ENCODE data around the gene TMEM41A. TPM values are rescaled to one million over a fixed set of nuclear protein-coding genes. Genes with fewer than 3 reads are reported as not detected.

TMEM41A gene
- total RNA-seq (ENCODE audit: low replicate concordance): 27.4 and 43.2 TPM in 2 replicates
- long read RNA-seq, transcript TMEM41A-203 (5 exons, 2,827 nt): major isoform, 14 of 28 reads
- long read RNA-seq, partial matches to known transcripts: 4 of 28 reads
- long read RNA-seq, other reads (novel, unspliced or antisense): 8 of 28 reads

DNA sequence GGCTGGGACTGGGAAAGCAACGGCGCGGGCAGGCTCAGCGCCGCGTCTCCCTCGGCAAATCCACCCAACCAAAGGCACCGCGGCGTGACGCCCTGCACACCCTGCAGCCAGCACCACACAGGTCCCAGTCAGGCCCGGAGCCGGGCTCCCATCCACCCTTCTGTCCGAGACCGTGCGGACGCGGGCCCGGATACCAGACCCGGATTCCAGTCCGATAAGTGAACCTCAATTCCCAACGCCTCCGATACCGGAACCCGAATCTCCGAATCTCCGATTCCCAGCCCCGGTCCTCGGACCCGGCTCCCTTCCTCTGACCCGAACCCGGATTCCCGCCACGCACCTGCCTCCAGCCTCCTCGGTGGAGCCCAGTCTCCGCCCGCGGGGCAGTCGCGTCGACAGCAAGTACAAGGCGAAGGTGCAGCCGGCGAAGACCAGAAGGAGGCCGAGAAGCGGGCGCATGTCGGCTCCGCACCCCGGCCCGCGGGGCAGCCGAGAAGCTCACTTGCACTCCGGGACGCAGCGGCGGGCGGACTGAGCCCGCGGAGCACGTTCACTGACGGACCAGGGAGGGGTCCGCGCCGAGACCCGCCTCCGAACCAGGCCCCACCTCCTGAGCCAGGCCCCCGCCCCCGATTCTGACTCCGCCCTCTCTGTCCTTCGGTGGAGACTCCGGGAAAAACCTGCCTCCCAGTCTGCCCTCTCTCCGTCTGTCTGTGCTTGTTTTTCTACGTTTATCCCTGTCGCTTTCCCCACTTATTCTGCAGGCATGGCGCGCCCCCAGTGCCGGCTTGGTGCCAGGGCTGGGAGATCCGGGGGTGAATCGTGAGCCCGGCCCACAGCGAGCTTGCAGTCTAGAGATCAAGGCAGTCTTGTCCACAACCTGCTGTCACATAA is at the start of gene TMEM41A:
Gene TMEM41A (minus strand): TSS at position 533 of the 894 bp plus-strand sequence. CDS start 74 bp downstream, at position 459.
- Mint-ChIP-seq H3K27me3 (peaks cover 3% of the 10 kb centered on the region), H3K4me3 (peak within 1 kb of the TSS; percentile 97), H3K9me3 (no peaks in the 10 kb centered on the region), H3K36me3 (peaks cover 9% of the 10 kb centered on the region), H3K27ac (peak within 1 kb of the TSS; percentile 89), H3K4me1 (ENCODE audit: unreplicated experiment) (peaks cover 10% of the 10 kb centered on the region)
- TF ChIP-seq, protein P1, sequence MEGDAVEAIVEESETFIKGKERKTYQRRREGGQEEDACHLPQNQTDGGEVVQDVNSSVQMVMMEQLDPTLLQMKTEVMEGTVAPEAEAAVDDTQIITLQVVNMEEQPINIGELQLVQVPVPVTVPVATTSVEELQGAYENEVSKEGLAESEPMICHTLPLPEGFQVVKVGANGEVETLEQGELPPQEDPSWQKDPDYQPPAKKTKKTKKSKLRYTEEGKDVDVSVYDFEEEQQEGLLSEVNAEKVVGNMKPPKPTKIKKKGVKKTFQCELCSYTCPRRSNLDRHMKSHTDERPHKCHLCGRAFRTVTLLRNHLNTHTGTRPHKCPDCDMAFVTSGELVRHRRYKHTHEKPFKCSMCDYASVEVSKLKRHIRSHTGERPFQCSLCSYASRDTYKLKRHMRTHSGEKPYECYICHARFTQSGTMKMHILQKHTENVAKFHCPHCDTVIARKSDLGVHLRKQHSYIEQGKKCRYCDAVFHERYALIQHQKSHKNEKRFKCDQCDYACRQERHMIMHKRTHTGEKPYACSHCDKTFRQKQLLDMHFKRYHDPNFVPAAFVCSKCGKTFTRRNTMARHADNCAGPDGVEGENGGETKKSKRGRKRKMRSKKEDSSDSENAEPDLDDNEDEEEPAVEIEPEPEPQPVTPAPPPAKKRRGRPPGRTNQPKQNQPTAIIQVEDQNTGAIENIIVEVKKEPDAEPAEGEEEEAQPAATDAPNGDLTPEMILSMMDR (conservative IDR thresholded peaks at IDR 0.05): no peak
- DNase-seq (ENCODE audit: extremely low spot score, unreplicated experiment): peak; percentile 97

DNA sequence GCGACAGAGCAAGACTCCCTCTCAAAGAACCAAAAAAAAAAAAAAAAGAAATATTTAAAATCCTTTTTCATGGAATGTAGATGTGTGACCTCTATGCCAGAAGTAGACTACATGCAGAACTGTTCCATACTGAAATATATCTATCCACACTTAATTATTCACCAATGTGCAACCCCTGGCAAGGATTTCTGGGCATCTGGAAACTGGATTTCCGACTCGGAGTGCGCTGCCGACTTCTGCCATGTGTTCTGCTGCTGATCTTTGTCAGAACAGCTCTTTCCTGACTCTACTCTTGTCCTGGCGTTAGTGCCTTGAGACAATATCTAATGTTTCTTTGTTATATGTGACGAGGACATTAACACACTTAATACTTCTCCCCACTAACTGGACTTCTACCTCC is 41.9 kb upstream of the TMEM41A start:
- TF ChIP-seq, protein P1 (conservative IDR thresholded peaks at IDR 0.05): no peak
- Mint-ChIP-seq H3K4me1 (ENCODE audit: unreplicated experiment) (peaks cover 6% of the 10 kb centered on the region), H3K4me3 (no peak overlapping the region), H3K27ac (no peak overlapping the region), H3K27me3 (no peaks in the 10 kb centered on the region), H3K36me3 (no peaks in the 10 kb centered on the region), H3K9me3 (no peaks in the 10 kb centered on the region)
- no peak for DNase-seq (ENCODE audit: extremely low spot score, unreplicated experiment)

DNA sequence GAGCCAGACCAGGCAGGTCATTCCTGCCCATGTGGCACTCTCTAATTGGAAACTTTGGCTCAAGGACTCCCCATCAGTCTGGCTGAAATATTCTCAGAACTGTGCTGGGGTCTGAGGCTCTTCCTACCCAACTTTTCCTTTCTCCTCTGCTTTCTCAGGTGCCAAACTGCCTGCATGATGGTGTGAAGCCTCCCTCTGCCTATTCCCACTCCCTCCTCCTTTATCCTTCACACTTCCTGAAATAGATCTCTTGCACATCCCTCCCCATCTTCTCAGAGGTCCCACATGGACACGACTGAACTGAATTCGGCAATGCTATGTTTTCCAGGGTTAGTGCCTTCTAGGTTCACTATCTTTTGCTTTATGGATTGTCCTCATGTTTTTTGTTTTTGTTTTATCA is 41.1 kb upstream of the TMEM41A start:
- no peaks in the 10 kb centered on the region for H3K36me3 Mint-ChIP-seq
- peaks cover 6% of the 10 kb centered on the region for H3K4me1 Mint-ChIP-seq (ENCODE audit: unreplicated experiment)
- H3K27me3 Mint-ChIP-seq: no peaks in the 10 kb centered on the region
- no peak overlapping the region for H3K27ac Mint-ChIP-seq
- TF ChIP-seq, protein P1 (conservative IDR thresholded peaks at IDR 0.05): no peak
- no peaks in the 10 kb centered on the region for H3K9me3 Mint-ChIP-seq
- DNase-seq (ENCODE audit: extremely low spot score, unreplicated experiment): no peak
- H3K4me3 Mint-ChIP-seq: no peak overlapping the region

DNA sequence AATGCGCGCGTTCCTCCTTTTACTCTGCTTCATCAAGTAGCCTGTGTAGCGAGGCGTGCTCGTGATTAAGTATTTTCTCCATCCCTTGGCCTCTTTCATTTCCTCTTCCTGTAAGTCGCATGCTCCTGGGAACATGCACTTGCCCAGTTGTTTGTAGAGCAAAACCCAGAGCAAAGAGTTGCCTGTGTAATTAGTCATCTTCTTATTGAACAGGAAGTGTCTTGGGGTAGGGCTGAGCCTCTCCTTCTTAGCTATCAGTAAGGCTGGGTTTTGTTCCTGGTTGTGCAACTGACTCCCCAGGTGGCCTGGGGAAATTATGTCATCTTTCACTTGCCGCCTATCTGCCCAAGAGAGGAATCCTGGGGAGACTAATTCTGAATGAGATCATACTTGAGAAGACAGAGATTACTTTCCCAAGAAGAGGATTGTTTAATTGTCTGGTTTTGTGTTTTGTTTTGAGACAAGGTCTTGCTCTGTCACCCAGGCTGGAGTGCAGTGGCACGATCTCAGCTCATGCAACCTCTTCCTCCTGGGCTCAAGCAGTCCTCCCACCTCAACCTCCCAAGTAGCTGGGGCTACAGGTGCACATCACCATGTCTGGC is 38.6 kb upstream of the TMEM41A start:
- Mint-ChIP-seq H3K36me3 (no peaks in the 10 kb centered on the region), H3K9me3 (no peaks in the 10 kb centered on the region), H3K27ac (peak overlapping the region; percentile 87), H3K4me1 (ENCODE audit: unreplicated experiment) (peaks cover 6% of the 10 kb centered on the region), H3K4me3 (peak overlapping the region; percentile 15), H3K27me3 (no peaks in the 10 kb centered on the region)
- TF ChIP-seq, protein P1 (conservative IDR thresholded peaks at IDR 0.05): no peak
- DNase-seq (ENCODE audit: extremely low spot score, unreplicated experiment): no peak

DNA sequence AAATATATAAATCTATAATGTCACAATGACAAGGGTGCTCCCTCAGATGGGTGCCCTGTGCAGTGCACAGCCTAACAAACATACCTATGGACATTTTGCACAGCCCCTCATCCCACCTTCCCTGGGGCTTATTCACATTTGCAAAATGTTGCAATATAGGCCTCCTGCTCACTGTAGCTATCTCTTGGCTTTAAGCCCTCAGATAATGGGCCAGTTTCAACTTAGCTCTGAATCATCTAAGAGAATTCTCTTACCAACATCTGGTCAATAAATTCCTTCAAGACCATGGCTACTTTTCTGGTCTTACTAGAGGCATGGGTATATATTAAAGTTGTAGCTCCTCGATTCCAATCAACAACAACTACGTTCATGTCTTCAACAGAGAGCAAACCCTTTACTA is 35.7 kb upstream of the TMEM41A start:
- H3K4me3 Mint-ChIP-seq: no peak overlapping the region
- DNase-seq (ENCODE audit: extremely low spot score, unreplicated experiment): no peak
- no peaks in the 10 kb centered on the region for H3K9me3 Mint-ChIP-seq
- H3K4me1 Mint-ChIP-seq (ENCODE audit: unreplicated experiment): peaks cover 6% of the 10 kb centered on the region
- H3K36me3 Mint-ChIP-seq: no peaks in the 10 kb centered on the region
- H3K27me3 Mint-ChIP-seq: no peaks in the 10 kb centered on the region
- H3K27ac Mint-ChIP-seq: peak overlapping the region; percentile 48
- TF ChIP-seq, protein P1 (conservative IDR thresholded peaks at IDR 0.05): no peak

Measured in type B pancreatic cell (in vitro differentiated cells).